SU-DHL-6 (cell line): ENCODE results near the gene C2orf72.

Experiments
- H2AFZ ChIP-seq: fragments of 200-600 bp; sonication (generic); 2 replicates; pipeline ENCODE4 v1.6.1; 2014; ENCODE audit warnings: low read depth, mild to moderate bottlenecking, moderate library complexity, mixed read lengths, antibody characterized with exemption, low read length; ENCODE audit not compliant: severe bottlenecking
- H3F3A ChIP-seq: fragments of 200-600 bp; shearing (Covaris generic); 2 replicates; pipeline ENCODE4 v1.6.0; 2016; ENCODE audit warnings: antibody characterized with exemption, mild to moderate bottlenecking; ENCODE audit not compliant: insufficient read depth
- H3K27ac ChIP-seq: fragments of 200-600 bp; sonication (generic); 2 replicates; pipeline ENCODE4 v1.5.1; 2016; ENCODE audit warnings: low read depth, mild to moderate bottlenecking, low read length, moderate library complexity, mixed read lengths
- H3K27me3 ChIP-seq: fragments of 200-600 bp; sonication (generic), shearing (Covaris generic); 2 replicates; pipeline ENCODE4 v1.6.0; 2014; ENCODE audit warnings: mild to moderate bottlenecking, low read length
- H3K36me3 ChIP-seq: fragments of 200-600 bp; sonication (generic); 2 replicates; pipeline ENCODE4 v1.6.1; 2014; ENCODE audit warnings: mild to moderate bottlenecking, low read length, mixed read lengths
- H3K4me2 ChIP-seq: fragments of 300-600, 200-600 bp; shearing (Covaris generic), sonication (generic); 2 replicates; pipeline ENCODE4 v1.6.0; 2014; ENCODE audit warnings: low read length, low read depth, mild to moderate bottlenecking; ENCODE audit not compliant: poor library complexity, severe bottlenecking
- H3K4me3 ChIP-seq: fragments of 200-600 bp; sonication (generic); 2 replicates; pipeline ENCODE4 v1.5.1; 2014; ENCODE audit warnings: antibody characterized with exemption, low read length, mild to moderate bottlenecking, mixed read lengths; ENCODE audit not compliant: insufficient read depth, poor library complexity, severe bottlenecking
- H3K79me2 ChIP-seq: fragments of 200-600 bp; sonication (generic); 2 replicates; pipeline ENCODE4 v1.6.1; 2014; ENCODE audit warnings: mild to moderate bottlenecking, low read length, moderate library complexity; ENCODE audit not compliant: insufficient read depth
- H3K9ac ChIP-seq: fragments of 200-600 bp; sonication (generic); 2 replicates; pipeline ENCODE4 v1.7.0; 2014; ENCODE audit warnings: mild to moderate bottlenecking, low read length
- H3K9me2 ChIP-seq: fragments of 200-600 bp; sonication (generic); replicated peaks from 2 replicates; pipeline ENCODE4 v1.6.1; 2014; ENCODE audit warnings: low read length; ENCODE audit not compliant: insufficient read depth
- H3K9me3 ChIP-seq: fragments of 200-600 bp; sonication (generic); 2 replicates; pipeline ENCODE4 v1.6.1; 2014; ENCODE audit warnings: low read length, mixed read lengths; ENCODE audit not compliant: insufficient read depth
- H4K20me1 ChIP-seq: fragments of 200-600 bp; sonication (generic); 2 replicates; pipeline ENCODE4 v1.6.1; 2014; ENCODE audit warnings: low read depth, mild to moderate bottlenecking, antibody characterized with exemption, low read length, moderate library complexity, mixed read lengths
- CTCF ChIP-seq: fragments of 200-600 bp; sonication (generic); IDR thresholded peaks from one replicate; pipeline ENCODE4 v1.5.1; 2017; ENCODE audit warnings: antibody characterized with exemption, mild to moderate bottlenecking, low read length, moderate library complexity; ENCODE audit not compliant: insufficient read depth, poor library complexity, severe bottlenecking
- EZH2phosphoT487 ChIP-seq: fragments of 200-600 bp; sonication (generic), shearing (Covaris generic); conservative IDR thresholded peaks from 2 replicates; pipeline ENCODE4 v1.6.1; 2018; ENCODE audit warnings: mild to moderate bottlenecking, antibody characterized with exemption, low read length, moderate library complexity, mixed read lengths

The C2orf72 gene

GRCh38 chr2:231046916-231047273 lies 9.6 kb downstream of the C2orf72 start:
- no peak overlapping the region for H2AFZ ChIP-seq
- no peak overlapping the region for H3K9ac ChIP-seq

GRCh38 chr2:231047274-231047922 lies 10.1 kb downstream of the C2orf72 start:
- H2AFZ ChIP-seq, result no peak overlapping the region
- H3K79me2 ChIP-seq, result no peaks in the 10 kb centered on the region
- no peaks in the 10 kb centered on the region for H3K36me3 ChIP-seq
- H3K27me3 ChIP-seq, result no peaks in the 10 kb centered on the region
- H3F3A ChIP-seq, result no peaks in the 10 kb centered on the region
- H3K9ac ChIP-seq, result no peak overlapping the region
- H3K9me2 ChIP-seq, result no peaks in the 10 kb centered on the region
- no peaks in the 10 kb centered on the region for H3K9me3 ChIP-seq
- no peak overlapping the region for H3K27ac ChIP-seq
- no peak overlapping the region for H3K4me3 ChIP-seq
- H3K4me2 ChIP-seq, result no peak overlapping the region
- TF ChIP-seq EZH2phosphoT487, result no peak
- H4K20me1 ChIP-seq, result no peaks in the 10 kb centered on the region

More at GRCh38 chr2:231046916-231047273, 9.6 kb downstream of the C2orf72 start:
- Histone ChIP-seq H4K20me1 (no peaks in the 10 kb centered on the region), H3K9me3 (no peaks in the 10 kb centered on the region), H3K27me3 (no peaks in the 10 kb centered on the region), H3K4me3 (no peak overlapping the region), H3K27ac (no peak overlapping the region), H3K9me2 (no peaks in the 10 kb centered on the region), H3K79me2 (no peaks in the 10 kb centered on the region), H3K36me3 (no peaks in the 10 kb centered on the region), H3K4me2 (no peak overlapping the region), H3F3A (no peaks in the 10 kb centered on the region)
- TF ChIP-seq CTCF, result no peak

- Histone ChIP-seq H3K36me3 (no peaks in the 10 kb centered on the region), H3K27me3 (no peaks in the 10 kb centered on the region), H2AFZ (no peak overlapping the region), H3K9me3 (no peaks in the 10 kb centered on the region), H3K4me3 (no peak overlapping the region), H3F3A (no peaks in the 10 kb centered on the region), H3K79me2 (no peaks in the 10 kb centered on the region), H3K9ac (no peak overlapping the region), H4K20me1 (no peaks in the 10 kb centered on the region), H3K27ac (no peak overlapping the region), H3K9me2 (no peaks in the 10 kb centered on the region), H3K4me2 (no peak overlapping the region)
- TF ChIP-seq EZH2phosphoT487, result no peak
- no peak for TF ChIP-seq CTCF
Measured at GRCh38 chr2:231047923-231048915, 10.9 kb downstream of the C2orf72 start.
